ENCODE measurements around the gene SHROOM3. TPM values are rescaled to one million over a fixed set of nuclear protein-coding genes. Genes with fewer than 3 reads are reported as not detected.

The SHROOM3 gene
- total and polyA plus RNA-seq, 2 experiments from 2014 or later: 11.3 to 73.5 TPM

GRCh38 chr4:76637712-76638361 lies 202.8 kb downstream of the SHROOM3 start:
- no peak overlapping the region for H3K4me3 Mint-ChIP-seq
- Histone ChIP-seq H3K36me3 (ENCODE audit: insufficient read depth) (no peaks in the 10 kb centered on the region), H3K27ac (ENCODE audit: low read depth) (no peak overlapping the region), H3K4me1 (ENCODE audit: insufficient read depth) (peaks cover 23% of the 10 kb centered on the region), H3K9me2 (ENCODE audit: insufficient read depth) (peaks cover 15% of the 10 kb centered on the region), H4K20me1 (replicated peaks; ENCODE audit: insufficient read depth) (no peaks in the 10 kb centered on the region), H3K79me2 (replicated peaks; ENCODE audit: insufficient read depth) (no peaks in the 10 kb centered on the region), H3F3A (replicated peaks; ENCODE audit: low read depth) (no peaks in the 10 kb centered on the region), H3K4me3 (no peak overlapping the region), H3K27me3 (ENCODE audit: insufficient read depth) (no peaks in the 10 kb centered on the region), H3K4me2 (no peak overlapping the region), H2AFZ (no peak overlapping the region)
- H3K4me1 Mint-ChIP-seq: peaks cover 40% of the 10 kb centered on the region
- no peaks in the 10 kb centered on the region for H3K9me3 Mint-ChIP-seq
- H3K27ac Mint-ChIP-seq: no peak overlapping the region
- TF ChIP-seq ETS1 (IDR thresholded peaks at IDR 0.05) (no peak), CREB1 (CRISPR knock-in tag; IDR thresholded peaks at IDR 0.05; ENCODE audit: low read depth) (no peak), ZNF114 (CRISPR knock-in tag; IDR thresholded peaks at IDR 0.05) (no peak)
- ATAC-seq (no peak), DNase-seq (ENCODE audit: low spot score) (no peak)
- H3K27me3 Mint-ChIP-seq (ENCODE audit: insufficient read depth, low read depth, poor library complexity): peaks cover 3% of the 10 kb centered on the region
- H3K36me3 Mint-ChIP-seq (ENCODE audit: low read depth): no peaks in the 10 kb centered on the region

GRCh38 chr4:76639288-76639687 lies 204.3 kb downstream of the SHROOM3 start:
- Mint-ChIP-seq H3K4me1 (peaks cover 35% of the 10 kb centered on the region), H3K4me3 (no peak overlapping the region), H3K36me3 (ENCODE audit: low read depth) (no peaks in the 10 kb centered on the region), H3K27me3 (ENCODE audit: insufficient read depth, low read depth, poor library complexity) (peaks cover 3% of the 10 kb centered on the region), H3K27ac (no peak overlapping the region), H3K9me3 (no peaks in the 10 kb centered on the region)
- H3K4me3 ChIP-seq: no peak overlapping the region
- ATAC-seq (no peak), DNase-seq (ENCODE audit: low spot score) (no peak)
- H4K20me1 ChIP-seq (replicated peaks; ENCODE audit: insufficient read depth): no peaks in the 10 kb centered on the region
- no peaks in the 10 kb centered on the region for H3K36me3 ChIP-seq (ENCODE audit: insufficient read depth)
- no peak overlapping the region for H3K4me2 ChIP-seq
- no peaks in the 10 kb centered on the region for H3K79me2 ChIP-seq (replicated peaks; ENCODE audit: insufficient read depth)
- H3K9me2 ChIP-seq (ENCODE audit: insufficient read depth): peaks cover 15% of the 10 kb centered on the region
- no peak overlapping the region for H3K27ac ChIP-seq (ENCODE audit: low read depth)
- H3F3A ChIP-seq (replicated peaks; ENCODE audit: low read depth): no peaks in the 10 kb centered on the region
- H2AFZ ChIP-seq: no peak overlapping the region
- H3K4me1 ChIP-seq (ENCODE audit: insufficient read depth): peaks cover 15% of the 10 kb centered on the region
- no peaks in the 10 kb centered on the region for H3K27me3 ChIP-seq (ENCODE audit: insufficient read depth)
- TF ChIP-seq ZNF462 (CRISPR knock-in tag; IDR thresholded peaks at IDR 0.05) (no peak), ZNF114 (CRISPR knock-in tag; IDR thresholded peaks at IDR 0.05) (no peak), STAT1 (IDR thresholded peaks at IDR 0.05; ENCODE audit: unreplicated experiment) (no peak), EZH2 (IDR thresholded peaks at IDR 0.05; ENCODE audit: low read depth, unreplicated experiment) (no peak), POLR2AphosphoS5 (IDR thresholded peaks at IDR 0.05; ENCODE audit: low read depth) (no peak), CTCF (conservative IDR thresholded peaks at IDR 0.05; ENCODE audit: low read depth in 2 of 2) (no peak), JUNB (IDR thresholded peaks at IDR 0.05; ENCODE audit: unreplicated experiment) (no peak), NANOG (IDR thresholded peaks at IDR 0.05; ENCODE audit: borderline replicate concordance) (no peak), CREB1 (CRISPR knock-in tag; IDR thresholded peaks at IDR 0.05; ENCODE audit: low read depth) (no peak)

All from GM23338 (cell line).